WI38 (cell line): ENCODE data around the gene UPF1.

Source experiments
- H3K4me3 ChIP-seq: 2 replicates; pipeline ENCODE4 v1.5.1; 2011; ENCODE audit warnings: low read depth, mild to moderate bottlenecking, control low read depth, low read length
- CTCF ChIP-seq: IDR thresholded peaks from 2 replicates; pipeline ENCODE4 v1.5.1; 2012; ENCODE audit warnings: low read depth, mild to moderate bottlenecking, control low read depth, low read length

Gene UPF1

GRCh38 chr19:18849838-18850400, 18.2 kb downstream of the UPF1 start:
- H3K4me3 ChIP-seq: no peak overlapping the region
- TF ChIP-seq CTCF: no peak

- TF ChIP-seq CTCF: no peak
- no peak overlapping the region for H3K4me3 ChIP-seq
Measured at GRCh38 chr19:18850471-18851375, 19.0 kb downstream of the UPF1 start.

- H3K4me3 ChIP-seq: no peak overlapping the region
- TF ChIP-seq CTCF: no peak
Measured at GRCh38 chr19:18851673-18852325, 20.0 kb downstream of the UPF1 start.

GRCh38 chr19:18852648-18853047, 20.9 kb downstream of the UPF1 start:
- no peak for TF ChIP-seq CTCF
- no peak overlapping the region for H3K4me3 ChIP-seq

- no peak overlapping the region for H3K4me3 ChIP-seq
- TF ChIP-seq CTCF: no peak
Measured at GRCh38 chr19:18853755-18854427, 22.1 kb downstream of the UPF1 start.

GRCh38 chr19:18854982-18855381, 23.2 kb downstream of the UPF1 start:
- TF ChIP-seq CTCF: no peak
- no peak overlapping the region for H3K4me3 ChIP-seq
